Measurements from ENCODE around the gene MMP24. TPM values are rescaled to one million over a fixed set of nuclear protein-coding genes. Genes with fewer than 3 reads are reported as not detected.

MMP24 gene
- total RNA-seq, 1 experiment from 2014 or later: 13.0 TPM

- CTCF ChIA-PET: interaction anchor here (0.6 to 2.7 kb wide), 5 partner anchors 16 to 727 kb away, joined by 3 to 9 read pairs (median 4); no protein-coding TSS in a partner anchor
- Mint-ChIP-seq H3K9me3 (ENCODE audit: unreplicated experiment) (no peaks in the 10 kb centered on the region), H3K4me3 (ENCODE audit: unreplicated experiment) (no peak overlapping the region), H3K36me3 (ENCODE audit: insufficient read depth, unreplicated experiment) (no peaks in the 10 kb centered on the region), H3K27me3 (ENCODE audit: insufficient read depth, unreplicated experiment) (no peaks in the 10 kb centered on the region), H3K27ac (ENCODE audit: unreplicated experiment) (no peak overlapping the region), H3K4me1 (ENCODE audit: low read depth, unreplicated experiment) (peaks cover 24% of the 10 kb centered on the region)
- H3K4me3 ChIP-seq (ENCODE audit: low read depth, low read length): no peak overlapping the region
- intact Hi-C loops (cut with micrococcal nuclease; ENCODE audit: unreplicated experiment): no loop called here
- no peaks in the 10 kb centered on the region for H3K36me3 ChIP-seq (ENCODE audit: control insufficient read depth, insufficient read depth, low read length)
- H3K27me3 ChIP-seq (replicated peaks; ENCODE audit: control insufficient read depth, insufficient read depth, low read length): no peaks in the 10 kb centered on the region
- no peaks in the 10 kb centered on the region for H3K9me3 ChIP-seq
- no peak for TF ChIP-seq CTCF (IDR thresholded peaks at IDR 0.05; ENCODE audit: insufficient read depth in 1 of 2, low read depth in 1 of 2, low read length in 1 of 2, severe bottlenecking in 1 of 2, unreplicated experiment in 1 of 2)
- DNase-seq: no peak
- peaks cover 33% of the 10 kb centered on the region for H3K4me1 ChIP-seq
- no TSS peak for BruUV-seq (replicated peaks)
- POLR2A ChIA-PET: no interaction called here
Observed at GRCh38 chr20:35290186-35290886, 63.8 kb downstream of the MMP24 start.

GRCh38 chr20:35290887-35291417, 64.5 kb downstream of the MMP24 start:
- ChIA-PET POLR2A (interaction anchor here (0.6 kb wide), 1 partner anchor 13 kb away, joined by 4 read pairs; no protein-coding TSS in a partner anchor), CTCF (interaction anchor here (1.1 to 2.7 kb wide), 3 partner anchors 16 to 146 kb away, joined by 3 to 9 read pairs (median 5); no protein-coding TSS in a partner anchor)
- no peak overlapping the region for H3K4me3 ChIP-seq (ENCODE audit: low read depth, low read length)
- no peaks in the 10 kb centered on the region for H3K36me3 ChIP-seq (ENCODE audit: control insufficient read depth, insufficient read depth, low read length)
- Mint-ChIP-seq H3K4me3 (ENCODE audit: unreplicated experiment) (no peak overlapping the region), H3K36me3 (ENCODE audit: insufficient read depth, unreplicated experiment) (no peaks in the 10 kb centered on the region), H3K27ac (ENCODE audit: unreplicated experiment) (no peak overlapping the region), H3K4me1 (ENCODE audit: low read depth, unreplicated experiment) (peaks cover 20% of the 10 kb centered on the region), H3K9me3 (ENCODE audit: unreplicated experiment) (no peaks in the 10 kb centered on the region), H3K27me3 (ENCODE audit: insufficient read depth, unreplicated experiment) (no peaks in the 10 kb centered on the region)
- H3K4me1 ChIP-seq: peaks cover 26% of the 10 kb centered on the region
- H3K27me3 ChIP-seq (replicated peaks; ENCODE audit: control insufficient read depth, insufficient read depth, low read length): no peaks in the 10 kb centered on the region
- H3K9me3 ChIP-seq: no peaks in the 10 kb centered on the region
- intact Hi-C loops (cut with micrococcal nuclease; ENCODE audit: unreplicated experiment): no loop called here
- BruUV-seq (replicated peaks): no TSS peak
- no peak for TF ChIP-seq CTCF (IDR thresholded peaks at IDR 0.05; ENCODE audit: insufficient read depth in 1 of 2, low read depth in 1 of 2, low read length in 1 of 2, severe bottlenecking in 1 of 2, unreplicated experiment in 1 of 2)
- no peak for DNase-seq

GRCh38 chr20:35291654-35292503, 65.4 kb downstream of the MMP24 start, which contains the start of gene FAM83C:
FAM83C (minus strand) TSS chr20:35292425; CDS start chr20:35292304, 121 bp downstream.
- Histone ChIP-seq H3K36me3 (ENCODE audit: control insufficient read depth, insufficient read depth, low read length) (no peaks in the 10 kb centered on the region), H3K27me3 (replicated peaks; ENCODE audit: control insufficient read depth, insufficient read depth, low read length) (no peaks in the 10 kb centered on the region), H3K4me1 (peaks cover 17% of the 10 kb centered on the region), H3K9me3 (no peaks in the 10 kb centered on the region), H3K4me3 (ENCODE audit: low read depth, low read length) (no peak within 1 kb of the TSS)
- H3K27me3 Mint-ChIP-seq (ENCODE audit: insufficient read depth, unreplicated experiment): no peaks in the 10 kb centered on the region
- no peak within 1 kb of the TSS for H3K27ac Mint-ChIP-seq (ENCODE audit: unreplicated experiment)
- peaks cover 17% of the 10 kb centered on the region for H3K4me1 Mint-ChIP-seq (ENCODE audit: low read depth, unreplicated experiment)
- intact Hi-C loops (cut with micrococcal nuclease; ENCODE audit: unreplicated experiment): no loop called here
- BruUV-seq (replicated peaks): no TSS peak
- H3K4me3 Mint-ChIP-seq (ENCODE audit: unreplicated experiment): no peak within 1 kb of the TSS
- H3K9me3 Mint-ChIP-seq (ENCODE audit: unreplicated experiment): no peaks in the 10 kb centered on the region
- DNase-seq: no peak
- no peaks in the 10 kb centered on the region for H3K36me3 Mint-ChIP-seq (ENCODE audit: insufficient read depth, unreplicated experiment)
- no peak for TF ChIP-seq CTCF (IDR thresholded peaks at IDR 0.05; ENCODE audit: insufficient read depth in 1 of 2, low read depth in 1 of 2, low read length in 1 of 2, severe bottlenecking in 1 of 2, unreplicated experiment in 1 of 2)
- ChIA-PET CTCF (interaction anchor here (0.6 kb wide), 1 partner anchor 144 kb away, joined by 3 read pairs; no protein-coding TSS in a partner anchor), POLR2A (no interaction called here)

Data from Caco-2 (cell line).